H9 (cell line): ENCODE measurements around the gene IBA57. TPM values are rescaled to one million over a fixed set of nuclear protein-coding genes. Genes with fewer than 3 reads are reported as not detected.

ENCODE experiments used
- DNase-seq: peaks from one replicate; pipeline ENCODE4 v3.0.0-alpha.2; 2017
- H2AFZ ChIP-seq: one replicate; pipeline ENCODE4 v1.6.1; 2013; ENCODE audit warnings: mild to moderate bottlenecking, low read length, control low read depth, moderate library complexity
- H2AK5ac ChIP-seq: 2 replicates; pipeline ENCODE4 v1.6.1; 2013; ENCODE audit warnings: low read length, control low read depth, mixed read lengths; ENCODE audit not compliant: insufficient read length
- H2BK120ac ChIP-seq: one replicate; pipeline ENCODE4 v1.6.1; 2013; ENCODE audit warnings: low read depth, mild to moderate bottlenecking, low read length, control low read depth, inconsistent platforms; ENCODE audit not compliant: poor library complexity, severe bottlenecking
- H2BK12ac ChIP-seq: 2 replicates; pipeline ENCODE4 v1.6.1; 2013; ENCODE audit warnings: low read length, control low read depth, mixed read lengths, low read depth; ENCODE audit not compliant: insufficient read length
- H2BK15ac ChIP-seq: 2 replicates; pipeline ENCODE4 v1.6.1; 2013; ENCODE audit warnings: low read depth, low read length, control low read depth
- H2BK20ac ChIP-seq: one replicate; pipeline ENCODE4 v1.6.1; 2013; ENCODE audit warnings: low read depth, mild to moderate bottlenecking, low read length, control low read depth, inconsistent platforms; ENCODE audit not compliant: poor library complexity, severe bottlenecking
- H2BK5ac ChIP-seq: 2 replicates; pipeline ENCODE4 v1.6.1; 2013; ENCODE audit warnings: low read length, control low read depth, mixed read lengths; ENCODE audit not compliant: insufficient read length
- H3K14ac ChIP-seq: 2 replicates; pipeline ENCODE4 v1.6.1; 2013; ENCODE audit warnings: low read length, control low read depth; ENCODE audit not compliant: insufficient read depth
- H3K18ac ChIP-seq: 2 replicates; pipeline ENCODE4 v1.6.1; 2013; ENCODE audit warnings: low read depth, mild to moderate bottlenecking, mixed read lengths, low read length, control low read depth; ENCODE audit not compliant: insufficient read length
- H3K23ac ChIP-seq: 2 replicates; pipeline ENCODE4 v1.6.1; 2013; ENCODE audit warnings: low read length, control low read depth, mixed read lengths, low read depth; ENCODE audit not compliant: insufficient read length
- H3K23me2 ChIP-seq: 2 replicates; pipeline ENCODE4 v1.6.1; 2013; ENCODE audit warnings: low read depth, mild to moderate bottlenecking, mixed read lengths, low read length, control low read depth; ENCODE audit not compliant: insufficient read length, poor library complexity, severe bottlenecking
- H3K27ac ChIP-seq: 2 replicates; pipeline ENCODE4 v1.5.1; 2013; ENCODE audit warnings: low read length, control low read depth, mixed read lengths, low read depth; ENCODE audit not compliant: insufficient read length
- H3K27me3 ChIP-seq: 2 replicates; pipeline ENCODE4 v1.6.1; 2013; ENCODE audit warnings: low read length, control low read depth, inconsistent platforms; ENCODE audit not compliant: insufficient read depth
- H3K4ac ChIP-seq: 2 replicates; pipeline ENCODE4 v1.6.1; 2013; ENCODE audit warnings: low read depth, mild to moderate bottlenecking, control low read depth, inconsistent platforms, low read length, moderate library complexity
- H3K4me1 ChIP-seq: 2 replicates; pipeline ENCODE4 v1.6.1; 2013; ENCODE audit warnings: low read length, control low read depth, inconsistent platforms; ENCODE audit not compliant: insufficient read depth
- H3K4me2 ChIP-seq: 2 replicates; pipeline ENCODE4 v1.6.1; 2013; ENCODE audit warnings: low read length, control low read depth, mixed read lengths; ENCODE audit not compliant: insufficient read length, insufficient read depth
- H3K56ac ChIP-seq: 2 replicates; pipeline ENCODE4 v1.6.1; 2013; ENCODE audit warnings: low read depth, mild to moderate bottlenecking, mixed read lengths, low read length, control low read depth; ENCODE audit not compliant: insufficient read length
- H3K79me1 ChIP-seq: 2 replicates; pipeline ENCODE4 v1.6.1; 2013; ENCODE audit warnings: low read depth, mild to moderate bottlenecking, moderate library complexity, low read length, control low read depth, inconsistent platforms; ENCODE audit not compliant: insufficient read depth, poor library complexity, severe bottlenecking
- H3K79me2 ChIP-seq: 2 replicates; pipeline ENCODE4 v1.6.1; 2013; ENCODE audit warnings: low read length, control low read depth, inconsistent platforms; ENCODE audit not compliant: insufficient read depth
- H3K9ac ChIP-seq: 2 replicates; pipeline ENCODE4 v1.6.1; 2013; ENCODE audit warnings: low read length, control low read depth, mixed read lengths; ENCODE audit not compliant: insufficient read length; ENCODE audit errors: extremely low read depth
- H3K9me3 ChIP-seq: one replicate; pipeline ENCODE4 v1.6.1; 2013; ENCODE audit warnings: low read depth, low read length, inconsistent platforms; ENCODE audit not compliant: control insufficient read depth
- H3T11ph ChIP-seq: one replicate; pipeline ENCODE4 v1.6.1; 2013; ENCODE audit warnings: mild to moderate bottlenecking, low read length, control low read depth, inconsistent platforms
- H4K20me1 ChIP-seq: one replicate; pipeline ENCODE4 v1.6.1; 2013; ENCODE audit not compliant: control insufficient read depth, insufficient read length, insufficient read depth
- H4K5ac ChIP-seq: 2 replicates; pipeline ENCODE4 v1.6.1; 2013; ENCODE audit warnings: low read depth, mild to moderate bottlenecking, mixed read lengths, low read length, control low read depth; ENCODE audit not compliant: insufficient read length
- H4K8ac ChIP-seq: replicated peaks from 2 replicates; pipeline ENCODE4 v1.6.1; 2013; ENCODE audit warnings: low read length, control low read depth, mixed read lengths, low read depth; ENCODE audit not compliant: insufficient read length
- H4K91ac ChIP-seq: 2 replicates; pipeline ENCODE4 v1.6.1; 2013; ENCODE audit warnings: low read depth, mild to moderate bottlenecking, moderate library complexity, mixed read lengths, low read length, control low read depth; ENCODE audit not compliant: insufficient read length
- H3K27ac Mint-ChIP-seq, 3 experiments: 2 replicates in 2 of 3; 3 replicates in 1 of 3; pipeline ENCODE4 v1.8.0; 2020 to 2021; ENCODE audit warnings: mixed read lengths in 3 of 3, mild to moderate bottlenecking in 1 of 3, moderate library complexity in 1 of 3
- H3K27me3 Mint-ChIP-seq: 2 replicates; pipeline ENCODE4 v1.8.0; 2021; ENCODE audit warnings: low read depth, mild to moderate bottlenecking, moderate library complexity, mixed read lengths
- H3K36me3 Mint-ChIP-seq, 3 experiments: 2 replicates in 2 of 3; 3 replicates in 1 of 3; pipeline ENCODE4 v1.8.0; 2020 to 2021; ENCODE audit warnings: low read depth in 3 of 3, mixed read lengths in 3 of 3; ENCODE audit not compliant: insufficient read depth in 1 of 3
- H3K4me1 Mint-ChIP-seq, 2 experiments: 2 replicates each; pipeline ENCODE4 v1.8.0; 2020; ENCODE audit warnings: mixed read lengths in 2 of 2
- H3K4me3 Mint-ChIP-seq, 2 experiments: 2 replicates in 1 of 2; 3 replicates in 1 of 2; pipeline ENCODE4 v1.8.0; 2020 to 2021; ENCODE audit warnings: mild to moderate bottlenecking in 2 of 2, mixed read lengths in 2 of 2, moderate library complexity in 1 of 2
- H3K9me3 Mint-ChIP-seq, 2 experiments: 2 replicates in 1 of 2; 3 replicates in 1 of 2; pipeline ENCODE4 v1.8.0; 2020; ENCODE audit warnings: mild to moderate bottlenecking in 2 of 2, mixed read lengths in 2 of 2, moderate library complexity in 1 of 2
- CTCF ChIP-seq: fragments of 200-600 bp; sonication (generic); conservative IDR thresholded peaks from 3 replicates; pipeline ENCODE4 v1.8.0; 2021; ENCODE audit warnings: antibody characterized with exemption, mild to moderate bottlenecking
- WGBS: extraction: QIAGEN DNeasy Blood & Tissue Kit; methylation state at CpG from one replicate; pipeline ENCODE4 v1.1.7; 2013; ENCODE audit warnings: missing lambda C conversion rate, low lambda C conversion rate, mixed read lengths; ENCODE audit not compliant: insufficient read length; ENCODE audit errors: extremely low coverage; 5-methylcytosine and 5-hydroxymethylcytosine counted together
- total RNA-seq: library from RNA; stranded (reverse); gene quantifications from 2 replicates; pipeline ENCODE4 v1.2.1, GENCODE V29; 2021

IBA57 gene
- total RNA-seq, 1 experiment from 2014 or later: 12.6 TPM

DNA sequence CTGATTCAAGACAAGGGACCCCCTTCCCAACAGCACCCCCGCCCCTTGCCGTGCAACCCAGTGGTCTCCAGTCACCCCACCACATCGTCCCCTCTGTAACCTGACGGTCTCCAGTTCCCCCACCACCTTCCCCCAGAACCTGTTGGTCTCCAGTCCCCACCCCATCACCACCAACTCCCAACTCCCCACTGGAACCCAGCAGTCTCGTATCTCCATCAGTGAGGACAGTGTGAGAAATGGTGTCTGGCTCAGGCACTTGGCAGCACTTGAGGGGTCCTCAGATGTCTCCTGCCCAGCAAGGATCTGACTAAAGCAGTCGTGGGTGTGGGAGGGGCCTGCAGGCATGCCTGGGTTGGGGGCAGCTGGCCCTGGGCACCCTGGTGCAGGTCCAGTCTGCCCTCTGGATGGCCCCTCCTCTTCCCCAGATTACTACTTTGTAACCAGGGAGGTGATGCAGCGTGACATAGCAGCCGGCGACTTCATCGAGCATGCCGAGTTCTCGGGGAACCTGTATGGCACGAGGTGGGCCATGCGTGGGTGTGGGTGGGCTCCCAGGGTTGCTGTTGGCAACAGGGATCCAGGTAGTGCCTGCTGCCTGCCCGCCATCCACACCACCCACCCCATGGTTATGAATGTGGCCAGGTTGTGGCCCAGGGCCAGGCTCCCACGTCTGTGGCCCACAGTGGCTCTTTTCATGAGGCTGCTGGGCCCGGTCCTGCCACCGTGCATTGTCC, 19.0 kb upstream of the IBA57 start:
- H4K8ac ChIP-seq: no peak overlapping the region
- Mint-ChIP-seq H3K4me1 (peaks cover 0 to 11% of the 10 kb centered on the region in 2 experiments; a peak in 2 of 4 replicates), H3K4me3 (no peak overlapping the region), H3K27me3 (no peaks in the 10 kb centered on the region), H3K9me3 (no peaks in the 10 kb centered on the region), H3K36me3 (no peaks in the 10 kb centered on the region; a peak in 1 of 7 replicates), H3K27ac (no peak overlapping the region)
- no peak overlapping the region for H2BK120ac ChIP-seq
- H3K9me3 ChIP-seq: no peaks in the 10 kb centered on the region
- no peak for DNase-seq
- no CpG with 5 or more reads among the region's 18 CpGs for WGBS
- no peak overlapping the region for H2BK15ac ChIP-seq
- no peak overlapping the region for H4K91ac ChIP-seq
- peaks cover 9% of the 10 kb centered on the region; the same call in 1 of the 2 replicates for H3K79me2 ChIP-seq
- H4K20me1 ChIP-seq: peaks cover 2% of the 10 kb centered on the region
- H3K18ac ChIP-seq: no peak overlapping the region
- H3K14ac ChIP-seq: no peak overlapping the region
- H2BK20ac ChIP-seq: no peak overlapping the region
- no peak overlapping the region for H3K27ac ChIP-seq
- TF ChIP-seq CTCF: no peak
- no peak overlapping the region for H3K23ac ChIP-seq
- H2AFZ ChIP-seq: no peak overlapping the region
- peaks cover 3% of the 10 kb centered on the region for H3K79me1 ChIP-seq
- no peak overlapping the region for H4K5ac ChIP-seq
- no peak overlapping the region for H3T11ph ChIP-seq
- no peak overlapping the region for H2BK5ac ChIP-seq
- no peak overlapping the region for H3K4me2 ChIP-seq
- no peaks in the 10 kb centered on the region for H3K4me1 ChIP-seq
- H3K9ac ChIP-seq: no peak overlapping the region
- no peaks in the 10 kb centered on the region for H3K27me3 ChIP-seq
- no peaks in the 10 kb centered on the region for H3K23me2 ChIP-seq
- H3K56ac ChIP-seq: no peak overlapping the region
- H2BK12ac ChIP-seq: no peak overlapping the region
- no peak overlapping the region for H3K4ac ChIP-seq
- H2AK5ac ChIP-seq: no peak overlapping the region
